NCI-H146 treated with DMSO at 0.1 percent for 48 hours (cell line): ENCODE measurements around the gene SLC48A1.

ENCODE experiments used
- DNase-seq: peaks from one replicate; lab custom pipeline; 2025; ENCODE audit not compliant: unreplicated experiment; lab: John Stamatoyannopoulos, UW

SLC48A1 gene

GRCh38 chr12:47776471-47777143 is 3.6 kb downstream of the SLC48A1 start:
- DNase-seq: no peak

GRCh38 chr12:47777151-47777550 is 4.1 kb downstream of the SLC48A1 start:
- DNase-seq: no peak

GRCh38 chr12:47777741-47778558 is 4.9 kb downstream of the SLC48A1 start:
- DNase-seq: no peak

- DNase-seq: no peak
These were observed 5.8 kb downstream of the SLC48A1 start for GRCh38 chr12:47778881-47779280.

GRCh38 chr12:47779301-47779942 is 6.4 kb downstream of the SLC48A1 start:
- peak; percentile 65 for DNase-seq

- DNase-seq: no peak
These were observed 7.0 kb downstream of the SLC48A1 start for GRCh38 chr12:47779943-47780504.

GRCh38 chr12:47781479-47782371 is 8.7 kb downstream of the SLC48A1 start:
- DNase-seq: no peak

- no peak for DNase-seq
These were observed 9.3 kb downstream of the SLC48A1 start for GRCh38 chr12:47782372-47782770.

GRCh38 chr12:47783024-47783755 is 10.2 kb downstream of the SLC48A1 start:
- DNase-seq: no peak

- no peak for DNase-seq
These were observed 11.1 kb downstream of the SLC48A1 start for GRCh38 chr12:47783821-47784819.

- DNase-seq: no peak
These were observed 12.2 kb downstream of the SLC48A1 start for GRCh38 chr12:47785036-47785886.

GRCh38 chr12:47785887-47786661 is 13.0 kb downstream of the SLC48A1 start:
- DNase-seq: no peak

GRCh38 chr12:47786662-47787280 is 13.7 kb downstream of the SLC48A1 start:
- no peak for DNase-seq

- DNase-seq: no peak
These were observed 14.7 kb downstream of the SLC48A1 start for GRCh38 chr12:47787596-47788319.

GRCh38 chr12:47789141-47789540 is 16.1 kb downstream of the SLC48A1 start:
- no peak for DNase-seq
